GM19239 (cell line): ENCODE results near the gene CASTOR1.

Experiments used
- DNase-seq: peaks from one replicate; pipeline ENCODE4 v3.0.0; 2011; ENCODE audit warnings: low spot score; ENCODE audit not compliant: insufficient read length
- FAIRE-seq: peaks from 2 replicates; lab custom pipeline; 2011; peaks lifted over from hg19 to GRCh38; lab: Jason Lieb, UNC

CASTOR1 gene

DNA sequence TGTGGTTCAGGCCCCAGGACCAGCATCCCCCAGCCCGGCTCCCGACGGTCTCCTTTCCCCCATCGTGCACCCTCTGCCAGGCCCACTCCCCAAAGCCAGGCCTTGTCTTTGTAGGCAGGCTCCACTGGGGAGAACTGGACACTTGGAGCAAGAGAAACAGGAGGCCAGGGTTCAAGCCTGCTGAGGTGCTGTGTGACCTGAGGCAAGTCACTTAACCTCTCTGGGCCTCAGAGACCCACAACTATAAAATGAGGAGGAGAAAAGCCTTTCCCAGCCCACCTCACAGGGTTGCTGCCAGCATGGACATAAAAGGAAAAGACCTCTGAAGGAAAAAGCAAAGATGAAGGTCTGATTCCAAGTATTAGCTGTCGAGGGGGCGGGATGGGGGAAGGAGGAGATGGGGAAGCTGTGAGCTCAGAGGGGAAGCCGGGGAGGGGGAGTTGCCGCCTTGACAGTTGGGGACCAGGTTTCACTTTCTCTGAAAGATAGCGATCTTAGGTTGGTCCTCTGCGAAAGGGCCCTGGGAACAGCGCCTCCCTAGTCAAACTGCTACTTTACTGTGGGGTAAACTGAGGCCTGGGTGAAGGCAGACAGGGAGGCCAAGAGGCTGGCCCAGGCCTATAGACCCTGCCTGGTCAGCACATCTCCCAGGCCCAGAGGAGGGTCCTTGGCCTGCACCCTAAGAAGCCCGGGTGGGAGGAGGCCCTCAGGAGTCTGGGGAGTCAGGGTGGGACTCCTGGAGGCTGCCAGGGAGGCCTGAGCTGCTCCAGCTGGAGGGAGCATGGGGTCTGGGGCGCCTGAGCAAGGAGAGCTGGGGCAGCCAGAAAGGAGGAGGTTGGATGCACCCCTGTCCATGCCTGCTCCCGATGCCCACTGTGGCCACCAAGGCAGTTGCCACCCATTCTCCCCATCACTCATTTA is 21.7 kb downstream of the CASTOR1 start:
- no peak for FAIRE-seq
- DNase-seq, result no peak

DNA sequence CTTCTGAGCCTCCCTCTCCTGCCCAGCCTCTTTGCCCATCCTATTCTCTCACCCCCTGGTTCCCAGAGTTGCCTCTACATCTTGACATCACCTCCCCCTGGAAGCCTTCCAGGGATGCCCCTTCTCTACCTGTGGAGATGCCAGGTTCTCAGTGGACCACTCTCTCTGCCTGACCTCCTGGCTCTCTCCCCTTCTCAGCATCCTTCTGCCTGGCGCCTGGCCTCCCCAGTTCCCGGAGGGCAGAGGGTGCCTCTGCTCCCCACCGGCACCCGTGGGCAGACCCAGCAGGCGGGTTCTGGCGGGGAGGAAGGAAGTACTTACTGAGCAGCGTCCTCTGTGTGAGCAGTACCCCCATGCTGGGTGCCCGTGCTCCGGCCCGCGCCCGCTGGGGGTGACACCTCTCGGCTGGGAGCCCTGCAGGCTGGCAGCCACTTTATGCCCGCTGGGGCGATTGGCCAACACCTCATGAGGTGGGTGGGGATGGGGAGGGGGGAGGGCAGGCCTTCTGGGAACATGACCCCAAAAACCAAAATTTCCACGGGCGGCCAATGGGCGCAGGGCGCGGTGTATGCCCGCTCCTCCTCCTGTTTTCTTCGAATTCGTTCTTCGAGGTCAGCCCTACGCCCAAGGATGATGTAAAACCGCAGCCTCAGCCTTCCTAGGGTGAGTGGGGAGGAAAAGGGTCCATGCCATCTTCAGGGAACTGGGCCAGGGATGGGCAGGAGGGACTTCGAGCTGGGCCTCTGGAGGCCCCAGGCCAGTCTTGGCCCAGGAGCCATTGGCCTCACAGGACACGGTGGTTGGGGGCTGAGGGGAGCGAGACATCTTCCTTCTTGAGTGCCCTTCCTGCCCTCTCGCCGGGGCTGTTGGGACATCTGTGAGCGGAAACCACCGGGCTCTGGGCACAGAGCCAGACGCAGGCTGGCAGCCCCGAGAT is 22.6 kb downstream of the CASTOR1 start, which contains the start of gene OSM:
Gene OSM, minus strand, starts transcription at position 407 of the 937 bp plus-strand sequence. Its CDS starts 52 bp downstream, at position 355.
- FAIRE-seq, result peak; percentile 73
- DNase-seq, result no peak

DNA sequence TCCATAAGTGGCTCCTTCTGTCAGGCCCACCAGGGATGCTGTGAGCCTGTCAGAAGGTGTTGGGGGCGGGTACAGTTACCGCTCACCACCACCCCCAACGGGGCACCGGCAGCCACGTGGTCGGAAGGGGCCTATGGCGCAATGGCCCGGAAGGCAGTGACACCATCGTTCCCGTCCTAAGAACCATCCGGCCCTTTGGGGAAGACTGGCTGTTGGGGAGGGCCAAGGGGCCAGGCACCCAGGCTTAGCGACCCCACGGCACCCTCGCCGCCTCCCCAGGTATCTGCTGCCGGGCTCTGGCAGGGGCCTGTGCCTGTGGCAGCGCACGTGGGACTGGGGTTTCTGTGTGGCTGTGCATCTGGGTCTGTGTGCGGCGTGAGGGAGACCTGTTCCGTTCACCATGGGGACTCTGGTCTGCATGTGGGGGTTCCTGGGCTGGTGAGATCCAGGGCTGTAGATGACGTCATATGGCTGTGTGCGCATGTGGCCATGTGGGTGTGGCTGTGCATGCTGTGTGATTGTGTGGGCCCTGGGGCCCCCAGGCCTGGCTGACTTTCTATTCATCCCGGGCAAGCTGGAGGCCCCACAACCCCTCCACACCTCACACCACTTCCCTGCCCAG is 23.4 kb downstream of the CASTOR1 start:
- no peak for DNase-seq
- FAIRE-seq, result peak; percentile 94

DNA sequence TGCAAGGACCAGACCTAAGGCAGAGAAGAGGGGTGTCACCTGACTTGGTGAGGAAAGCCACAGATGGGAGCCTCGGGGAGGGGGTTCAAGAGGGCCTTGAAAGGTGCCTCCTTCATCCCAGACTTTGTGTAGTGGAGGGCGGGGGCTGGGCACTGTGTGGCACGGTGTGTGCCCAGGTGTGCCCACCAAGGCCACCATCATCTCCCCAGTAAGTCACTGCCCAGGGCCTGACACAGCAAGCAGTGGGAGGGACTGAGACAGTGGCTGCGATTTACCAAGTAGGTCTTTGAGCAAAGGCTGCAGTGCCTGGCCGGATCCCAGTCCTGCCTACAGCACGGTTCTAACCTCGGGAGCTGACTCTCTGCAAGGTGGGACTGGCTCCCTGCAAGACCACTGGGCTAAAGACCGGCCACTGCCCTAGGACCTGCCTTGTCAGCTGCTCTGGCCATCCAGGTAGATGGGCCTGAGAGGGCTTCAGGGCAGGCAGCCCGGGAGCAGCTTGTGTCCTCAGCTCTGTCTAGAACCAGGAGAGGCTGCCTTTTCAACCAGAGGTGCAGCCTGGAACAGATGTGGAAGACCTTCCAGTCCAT is 24.1 kb downstream of the CASTOR1 start:
- DNase-seq (no peak), FAIRE-seq (no peak)

DNA sequence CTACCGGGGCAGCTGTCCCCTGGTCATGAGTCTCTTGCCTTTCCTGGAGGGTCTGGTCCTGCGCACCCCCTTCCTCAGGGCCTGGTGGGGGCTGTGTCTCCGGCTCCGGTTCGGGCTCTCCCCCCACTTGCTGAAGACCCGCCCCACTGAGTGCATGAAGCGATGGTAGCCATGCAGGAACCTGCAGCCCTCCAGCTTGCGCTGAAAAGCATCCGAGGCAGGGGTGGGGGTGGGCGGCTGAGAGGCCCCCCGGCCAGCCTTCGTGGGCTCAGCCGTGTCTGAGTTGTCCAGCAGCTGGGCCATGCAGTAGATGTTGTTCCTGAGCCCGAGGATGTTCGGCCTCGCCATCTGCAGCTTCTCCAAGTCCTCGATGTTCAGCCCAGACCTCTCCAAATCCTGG is 25.4 kb downstream of the CASTOR1 start:
- DNase-seq (no peak), FAIRE-seq (no peak)

DNA sequence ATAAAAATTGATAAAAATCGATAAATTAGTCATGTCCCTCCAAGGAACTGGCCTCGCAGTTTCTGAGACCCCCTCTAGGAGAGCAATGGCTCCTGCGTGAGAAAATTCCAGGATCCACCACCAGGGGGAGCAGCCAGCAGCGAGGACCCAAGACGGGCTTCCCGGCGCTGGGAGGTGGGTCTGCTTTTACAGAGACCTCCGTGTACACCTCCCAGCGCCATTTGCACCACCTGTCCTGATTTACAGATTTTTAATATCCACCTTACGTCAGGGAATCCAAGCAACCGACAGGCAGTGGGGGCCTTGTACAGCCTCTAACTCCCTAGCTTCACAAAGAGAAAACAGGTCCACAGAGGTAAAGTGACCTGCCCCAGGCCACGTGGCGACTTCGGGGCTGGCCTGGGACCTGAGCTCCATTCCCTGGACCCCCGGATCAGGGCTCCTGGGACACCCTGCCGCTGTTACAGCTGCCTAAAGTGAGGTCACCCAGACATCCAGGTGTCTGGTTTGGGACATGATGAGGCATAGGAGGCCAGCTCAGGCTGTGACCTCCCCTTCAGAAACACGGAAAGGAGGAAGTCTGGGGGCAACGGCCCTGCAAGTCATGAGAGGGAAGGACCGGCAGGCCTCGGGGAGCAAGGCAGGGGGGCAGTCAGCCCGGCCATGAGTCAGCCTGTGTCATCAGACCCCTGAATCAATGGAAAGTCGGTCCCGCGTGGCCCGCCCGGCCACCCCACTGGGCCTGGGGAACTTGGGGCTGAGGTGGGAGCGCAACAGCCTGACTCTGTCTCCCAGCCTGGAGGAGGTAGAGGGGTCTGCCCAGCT is 26.2 kb downstream of the CASTOR1 start:
- FAIRE-seq, result peak; percentile 80
- DNase-seq, result no peak

DNA sequence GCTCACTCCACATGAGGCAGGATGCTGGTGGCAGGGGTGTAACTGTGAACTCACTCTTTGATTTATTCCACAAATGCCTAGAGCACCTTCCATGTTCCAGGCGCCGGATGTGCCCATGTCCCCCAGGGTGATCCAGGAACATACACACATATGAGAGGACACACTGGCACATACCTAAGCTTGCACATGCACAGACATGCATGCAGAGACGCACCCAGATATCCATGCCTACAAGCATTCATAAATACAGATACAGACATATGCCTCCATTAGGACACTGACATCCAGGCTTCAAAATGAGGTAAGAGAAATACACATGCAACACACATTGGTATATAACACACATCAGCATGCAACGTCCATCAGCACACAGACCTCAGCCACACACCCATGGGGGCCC is 27.2 kb downstream of the CASTOR1 start:
- DNase-seq (no peak), FAIRE-seq (no peak)

DNA sequence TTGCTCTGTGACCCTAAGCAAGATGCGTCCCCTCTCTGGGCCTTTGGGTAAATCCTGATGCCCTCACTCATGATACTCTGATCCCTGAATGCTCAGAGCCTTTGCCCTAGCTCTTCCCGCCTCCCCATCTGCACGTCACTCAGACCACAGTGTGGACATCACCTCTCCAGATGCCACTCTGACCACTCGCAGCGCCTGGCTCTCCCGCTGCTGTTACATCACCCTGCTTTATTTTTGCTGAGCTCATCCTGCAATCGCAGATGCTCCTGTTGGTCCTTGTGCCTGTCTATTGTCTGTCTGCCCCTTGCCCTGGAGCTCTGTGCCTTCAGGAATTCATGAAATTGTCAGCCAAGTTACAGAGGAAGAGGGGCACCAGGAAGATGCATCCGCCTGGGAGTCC is 28.2 kb downstream of the CASTOR1 start:
- DNase-seq (no peak), FAIRE-seq (no peak)

DNA sequence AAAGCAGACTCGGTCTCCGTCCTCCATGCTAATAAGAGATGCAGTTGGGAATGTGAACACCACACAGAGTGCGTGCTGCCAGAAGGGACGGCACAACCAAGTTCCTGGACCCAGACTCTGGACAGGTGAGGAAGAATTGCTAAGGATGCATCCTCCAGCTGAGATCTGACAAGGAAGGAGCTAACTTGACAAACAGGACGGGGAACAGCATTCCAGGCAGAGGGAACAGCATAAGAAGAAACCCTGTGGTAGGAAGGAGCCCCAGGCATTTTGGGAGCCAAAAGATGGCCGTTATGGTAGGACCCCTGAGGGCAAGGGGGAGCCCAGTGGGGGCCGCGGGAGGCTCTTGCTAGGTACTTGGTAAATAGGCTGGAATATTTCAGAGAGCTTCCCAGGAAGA is 28.6 kb downstream of the CASTOR1 start:
- FAIRE-seq (no peak), DNase-seq (no peak)

DNA sequence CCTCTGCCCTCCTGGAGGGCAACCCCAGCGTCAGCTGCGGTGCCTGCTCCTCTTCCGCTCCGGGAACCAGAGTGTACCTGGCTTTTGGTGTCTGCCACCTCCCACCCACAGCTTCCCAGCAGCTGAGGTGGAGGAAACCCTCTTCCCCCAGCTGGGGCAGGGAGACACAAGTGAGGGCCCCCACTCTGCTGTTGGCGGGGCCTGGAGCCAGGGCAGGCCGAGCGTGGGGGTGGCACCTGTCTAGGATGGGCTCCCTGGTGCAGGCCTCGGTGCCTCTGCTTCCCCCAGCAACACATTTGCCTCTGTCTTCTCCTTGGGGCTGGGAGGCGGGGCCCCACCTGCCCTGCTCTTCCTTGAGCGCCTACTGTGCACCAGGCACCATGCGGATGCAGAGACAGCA is 29.0 kb downstream of the CASTOR1 start:
- no peak for FAIRE-seq
- DNase-seq, result no peak

DNA sequence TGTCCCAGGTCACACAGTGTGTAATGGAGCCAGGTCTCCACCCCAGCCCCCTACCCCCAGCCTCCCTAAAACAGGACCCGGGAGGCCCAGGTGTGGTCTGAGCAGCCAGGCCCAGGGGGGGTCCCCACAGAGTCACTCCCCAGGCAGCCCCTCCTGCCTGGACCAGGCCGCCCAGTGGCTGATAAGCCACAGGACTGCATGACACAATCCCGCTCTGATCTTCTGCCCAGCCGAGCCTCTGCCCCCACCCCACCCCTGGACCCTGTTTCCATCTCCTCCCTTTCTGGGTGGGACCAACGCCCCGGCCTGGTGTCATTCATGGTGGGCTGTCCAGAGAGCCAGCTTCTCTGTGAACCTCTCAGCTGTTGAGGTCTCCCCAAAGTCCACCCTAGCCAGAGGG is 35.0 kb downstream of the CASTOR1 start:
- FAIRE-seq (no peak), DNase-seq (no peak)

DNA sequence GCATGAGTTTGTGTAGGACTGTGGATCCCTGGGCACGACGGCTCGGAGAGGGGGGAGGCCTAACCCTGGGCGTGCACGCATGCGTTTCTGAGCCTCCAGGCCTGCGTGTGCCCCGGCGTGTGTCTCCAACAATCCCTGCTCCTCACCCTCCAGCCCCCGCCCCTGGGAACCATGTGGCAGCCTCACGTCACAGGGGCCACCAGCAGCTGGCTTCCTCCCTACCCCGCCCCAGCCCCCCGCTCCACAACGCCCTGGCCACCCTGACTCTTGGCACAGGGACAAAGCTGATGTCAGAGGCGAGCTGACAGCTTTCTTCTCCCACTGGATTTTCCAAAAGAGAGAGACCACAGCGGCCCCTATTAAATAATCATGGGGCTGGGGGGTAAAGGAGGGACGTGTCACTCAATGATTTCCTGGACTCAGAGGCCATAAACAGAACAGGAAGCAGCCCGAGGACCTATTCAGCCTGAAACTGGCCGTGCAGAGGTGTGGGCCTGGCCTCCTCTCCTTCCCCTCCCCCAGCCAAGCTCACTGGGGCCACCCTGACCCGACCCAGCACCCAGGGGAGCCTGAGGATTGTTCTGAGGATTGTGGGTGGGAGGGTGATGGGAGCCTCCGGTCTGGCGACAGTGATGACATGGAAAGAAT is 36.0 kb downstream of the CASTOR1 start:
- FAIRE-seq (no peak), DNase-seq (no peak)

DNA sequence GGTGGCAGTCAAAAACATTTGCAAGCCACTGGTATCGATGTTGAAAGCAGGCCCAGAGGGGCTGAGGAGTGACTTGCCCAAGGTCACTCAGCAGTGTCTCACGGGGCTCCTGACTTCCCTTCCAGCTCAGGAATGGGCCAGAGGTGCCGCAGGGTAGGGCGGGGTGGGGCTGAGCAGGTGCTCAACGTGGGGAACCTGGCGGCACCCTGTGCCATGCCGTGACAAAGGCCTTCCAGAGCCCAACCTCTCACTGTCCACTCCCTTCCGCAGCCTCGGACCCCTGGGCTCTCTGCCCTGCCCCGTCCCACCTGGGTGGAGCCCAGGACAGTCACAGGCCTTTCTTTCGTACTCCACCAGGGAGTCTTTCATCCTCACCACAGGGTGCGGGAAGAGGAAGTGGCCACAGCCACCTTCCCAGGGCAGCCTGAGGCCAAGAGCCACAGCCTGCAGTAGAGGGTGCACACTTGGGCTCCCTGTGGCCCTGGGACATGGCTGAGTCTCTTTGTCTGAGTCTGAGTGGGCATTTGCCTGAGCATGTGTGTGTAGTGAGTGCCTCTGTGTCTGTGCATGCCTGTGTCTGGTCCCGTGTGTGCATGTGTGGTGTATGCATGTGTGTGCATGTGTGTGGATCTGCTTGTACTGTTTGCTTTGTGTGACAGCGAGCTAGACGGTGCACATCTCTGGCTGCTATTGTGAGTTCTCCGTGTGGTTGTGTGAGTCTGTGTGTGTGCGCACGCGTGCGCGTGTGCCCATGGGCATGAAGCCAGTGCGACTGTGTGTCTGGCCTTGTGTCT is 36.7 kb downstream of the CASTOR1 start:
- no peak for DNase-seq
- FAIRE-seq, result no peak

DNA sequence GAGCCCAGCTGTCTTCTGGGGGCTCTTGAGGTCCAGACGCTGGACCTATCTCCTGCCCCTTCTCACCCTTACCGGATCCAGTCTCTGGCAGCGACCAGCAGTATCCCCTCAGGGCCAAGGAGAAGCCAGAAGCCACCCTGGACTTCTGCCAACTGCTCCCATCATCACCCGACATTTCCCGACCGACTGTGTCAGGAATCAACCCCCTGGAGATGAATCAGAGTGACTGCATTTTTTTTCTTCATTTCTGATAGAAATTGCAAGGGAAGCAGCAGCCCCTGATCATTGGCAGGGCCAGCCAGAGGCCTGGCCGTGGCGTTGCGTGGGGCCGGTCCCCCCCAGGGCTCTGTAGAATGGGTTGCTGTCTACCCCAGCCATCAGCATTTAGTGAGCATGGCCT is 37.6 kb downstream of the CASTOR1 start:
- FAIRE-seq (no peak), DNase-seq (no peak)

DNA sequence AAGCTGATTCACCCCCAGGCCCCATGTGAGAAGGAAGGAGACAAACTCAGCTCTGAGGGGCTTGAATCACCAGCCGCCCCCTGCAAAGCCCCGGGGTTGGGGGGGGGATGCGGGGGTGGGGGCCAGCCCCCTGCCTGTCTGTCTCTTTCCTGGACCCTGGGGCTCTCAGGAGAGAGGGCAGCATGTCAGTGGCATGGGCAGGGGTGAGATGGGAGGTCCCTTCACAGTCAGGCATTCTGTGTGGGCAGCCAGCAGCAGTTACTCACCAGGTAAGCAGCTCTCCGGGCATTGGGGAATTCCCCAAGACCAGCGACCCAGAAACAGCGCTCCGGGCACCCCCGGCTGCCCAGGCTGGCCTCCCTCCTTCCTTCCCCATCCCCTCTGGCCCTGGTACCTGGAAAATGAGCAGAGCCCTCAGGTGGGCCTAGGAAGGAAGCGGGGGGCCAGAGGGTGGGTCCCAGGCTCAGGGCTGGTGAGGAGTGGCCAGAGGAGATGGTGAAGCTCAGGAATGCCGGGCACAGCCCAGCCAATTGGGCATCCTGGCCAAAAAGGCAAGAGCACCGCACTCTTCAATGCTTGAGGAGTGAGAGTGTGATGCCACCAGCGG is 38.5 kb downstream of the CASTOR1 start:
- FAIRE-seq, result no peak
- DNase-seq, result no peak

DNA sequence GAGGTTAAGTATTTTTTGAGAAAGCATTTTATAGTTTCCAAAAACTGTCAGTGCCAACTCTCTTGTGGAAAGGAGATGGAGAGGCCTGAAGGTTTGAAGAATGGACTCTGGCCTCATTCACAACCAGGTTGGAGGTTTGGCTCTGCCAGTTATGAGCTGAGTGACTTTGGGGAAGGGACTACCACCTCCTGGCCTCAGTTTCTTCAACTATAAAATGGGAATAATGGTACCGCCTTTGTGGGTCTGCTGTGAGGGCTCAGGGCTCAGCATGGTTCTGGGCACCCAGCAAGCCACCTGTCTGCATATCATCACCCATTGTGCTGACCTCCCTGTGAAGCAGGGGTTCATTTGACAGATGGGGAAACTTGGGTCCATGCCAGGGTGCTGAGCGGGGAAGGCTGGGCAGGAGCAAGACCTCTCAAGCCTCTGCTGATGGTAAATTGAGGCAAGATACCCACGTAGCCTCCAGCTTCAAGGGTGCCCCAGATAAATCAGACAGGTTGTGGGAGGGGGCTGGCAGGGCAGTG is 39.2 kb downstream of the CASTOR1 start:
- peak; percentile 4 for FAIRE-seq
- no peak for DNase-seq
